Colon (tissue), 2 donors: ENCODE data around the gene GZF1.

Experiments used
- FAIRE-seq: peaks from 2 replicates; lab custom pipeline; 2012; peaks lifted over from hg19 to GRCh38; lab: Jason Lieb, UNC
- donor health status: control.
- donor health status: control.

GZF1 gene

DNA sequence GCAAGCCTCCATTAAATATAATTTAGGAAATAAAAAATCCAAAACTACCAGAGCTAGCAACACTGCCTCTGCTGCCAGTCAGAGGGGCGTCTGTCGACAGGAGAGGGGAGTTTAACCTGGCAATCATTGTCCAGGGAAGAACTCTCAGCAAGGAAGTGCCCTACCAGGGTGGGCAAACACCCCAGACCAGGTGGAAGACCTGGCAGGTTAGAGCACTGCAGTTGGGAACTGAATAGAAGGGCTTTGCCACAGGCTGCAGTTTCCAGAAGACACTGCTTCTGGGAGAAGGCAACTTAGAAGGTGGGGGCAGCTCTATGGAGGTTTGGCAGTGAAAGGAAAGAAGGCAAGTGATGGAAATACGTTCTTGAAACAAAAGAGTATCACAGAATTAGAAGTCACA is 47.8 kb downstream of the GZF1 start:
- FAIRE-seq = no peak

DNA sequence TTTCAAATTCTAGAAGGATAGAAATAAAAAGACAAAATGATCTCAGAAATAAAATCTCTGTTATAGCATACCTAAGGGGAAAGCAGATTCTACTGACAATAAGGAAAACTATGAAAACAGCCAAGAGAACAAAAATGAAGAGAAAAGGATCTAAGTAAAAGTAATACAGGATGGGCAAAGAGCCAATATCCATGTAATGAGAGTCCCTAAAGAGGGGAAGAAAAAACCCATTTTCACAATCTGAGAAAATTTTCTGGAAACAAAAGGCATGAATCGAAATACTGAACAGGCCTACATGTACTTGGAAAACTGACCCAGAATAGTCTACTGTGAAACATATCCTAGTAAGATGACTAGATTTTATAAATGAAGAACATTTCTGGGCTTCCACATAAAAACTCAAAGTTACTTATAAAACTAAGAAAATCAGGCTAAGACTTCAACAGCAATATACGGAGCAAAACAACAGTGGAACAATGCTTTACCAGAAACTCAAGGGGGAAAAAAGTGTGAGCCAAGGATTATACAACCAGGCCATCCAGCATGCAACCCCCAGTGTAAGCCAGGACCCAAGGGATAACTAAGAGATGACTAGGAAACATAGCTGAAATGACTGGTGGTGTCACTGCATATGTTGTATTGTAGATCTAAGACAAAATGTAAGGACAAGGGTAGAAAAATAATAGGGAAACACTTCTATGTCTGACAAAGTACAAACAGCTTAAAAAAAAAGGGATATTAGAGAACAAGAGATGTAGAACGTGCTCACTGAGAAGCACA is 49.1 kb downstream of the GZF1 start:
- FAIRE-seq = no peak

DNA sequence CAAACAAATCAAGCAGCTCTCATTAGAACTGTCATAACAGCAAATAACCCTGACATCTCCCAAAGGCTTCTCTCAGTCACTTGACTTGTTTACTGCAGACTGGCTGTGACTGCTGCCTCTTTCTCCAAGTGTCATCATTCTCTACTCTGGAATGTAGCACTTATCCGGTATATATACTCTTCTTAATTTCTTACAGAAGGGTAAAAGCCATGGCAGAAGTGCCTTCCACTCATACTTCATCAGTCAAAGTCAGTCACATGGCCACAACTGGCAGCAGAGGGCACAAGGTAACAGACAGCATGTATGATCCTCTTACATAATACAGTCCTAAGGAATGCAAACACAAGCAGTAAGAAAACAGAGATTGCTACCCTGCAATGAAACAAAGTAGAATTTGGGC is 50.0 kb downstream of the GZF1 start:
- FAIRE-seq = no peak

DNA sequence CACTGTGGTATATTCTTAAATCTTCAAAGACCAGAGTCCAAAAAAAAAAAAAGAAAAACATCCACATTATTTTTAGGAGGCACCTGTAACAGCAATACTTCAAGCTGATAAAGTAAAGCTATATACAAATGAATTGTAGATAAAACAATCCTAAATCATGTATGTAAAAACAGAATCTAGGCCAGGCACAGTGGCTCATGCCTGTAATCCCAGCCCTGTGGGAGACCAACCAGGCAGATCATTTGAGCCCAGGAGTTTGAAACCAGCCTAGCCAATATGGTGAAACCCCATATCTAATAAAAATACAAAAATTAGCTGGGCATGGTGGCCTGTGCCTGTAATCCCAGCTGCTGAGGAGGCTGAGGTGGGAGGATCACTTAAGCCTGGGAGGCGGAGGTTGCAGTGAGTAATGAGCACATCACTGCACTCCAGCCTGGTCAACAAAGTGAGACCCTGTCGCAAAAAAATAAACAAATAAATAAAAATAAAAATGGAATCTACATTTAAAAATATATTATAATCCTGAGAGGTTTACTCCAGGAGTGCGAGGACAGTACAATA is 52.0 kb downstream of the GZF1 start:
- no peak for FAIRE-seq

DNA sequence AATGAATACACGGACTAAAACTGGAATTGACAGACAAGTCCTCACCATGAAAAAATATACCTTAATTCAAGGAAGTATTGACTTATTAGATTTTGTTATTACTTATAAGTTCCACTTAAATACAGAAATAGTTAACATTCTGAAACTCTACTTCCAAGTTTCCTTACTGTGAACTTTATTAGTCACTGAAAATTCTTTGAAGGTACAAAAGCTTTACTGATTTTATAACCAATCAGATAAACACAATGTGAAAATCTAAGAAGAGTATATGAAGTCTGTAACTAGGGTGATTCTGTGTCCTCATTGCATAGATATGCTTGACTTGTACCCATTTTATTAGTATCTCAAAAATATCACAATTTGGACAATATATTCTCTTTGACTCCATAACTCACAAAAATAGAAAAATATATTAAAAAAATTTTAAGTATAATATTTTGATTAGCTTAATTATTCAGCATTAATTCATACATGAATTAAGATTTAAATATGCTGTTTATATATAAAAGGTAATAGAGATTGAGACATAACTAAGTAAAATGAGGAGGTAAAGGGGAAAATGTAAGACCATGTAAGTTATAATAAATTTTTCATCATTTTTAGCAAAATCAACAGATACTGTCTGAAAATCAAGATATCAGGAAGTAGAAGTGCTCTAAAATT is 52.7 kb downstream of the GZF1 start:
- no peak for FAIRE-seq

DNA sequence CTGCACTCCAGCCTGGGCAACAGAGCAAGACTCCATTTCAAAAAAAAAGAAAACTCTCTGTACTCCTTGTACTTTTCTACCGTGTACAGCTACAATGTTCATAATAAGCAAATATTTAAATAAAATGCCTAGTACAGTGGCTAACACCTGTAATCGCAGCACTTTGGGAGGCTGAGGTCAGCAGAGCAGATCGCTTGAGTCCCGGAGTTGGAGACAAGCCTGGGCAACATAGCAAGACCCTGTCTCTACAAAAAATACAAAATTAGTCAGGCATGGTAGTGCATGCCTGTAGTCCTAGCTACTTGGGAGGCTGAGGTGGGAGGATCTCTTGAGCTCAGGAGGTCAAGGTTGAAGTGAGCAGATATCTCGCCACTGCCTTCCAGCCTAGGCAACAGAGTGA is 53.6 kb downstream of the GZF1 start:
- FAIRE-seq = no peak

DNA sequence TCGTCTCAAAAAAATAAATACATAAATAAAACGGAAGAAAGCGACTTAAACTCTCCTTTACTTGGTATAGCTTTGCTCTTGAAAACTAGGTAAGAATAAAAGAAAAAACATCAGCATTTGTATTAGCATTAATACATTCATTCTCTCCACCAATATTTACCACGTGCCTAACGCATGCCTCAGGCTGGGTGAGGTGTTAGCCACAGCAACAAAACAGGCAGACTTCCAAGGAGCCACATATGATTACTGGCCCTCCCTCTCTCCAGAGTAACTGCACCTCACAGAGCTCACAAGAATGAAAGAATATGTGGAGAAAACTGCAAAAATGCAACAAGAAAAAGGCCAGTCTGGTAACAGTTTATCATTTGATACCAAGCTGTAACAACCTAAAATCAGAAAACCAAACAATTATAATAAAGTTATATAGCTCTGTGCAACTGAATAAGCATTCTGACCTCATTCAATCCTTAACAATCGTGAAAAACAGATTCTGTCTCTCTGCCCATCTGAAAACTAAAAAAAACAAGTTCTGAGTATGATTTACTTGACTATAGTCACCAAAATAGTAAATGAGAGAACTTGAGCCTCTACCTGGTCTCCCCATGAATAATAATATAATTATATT is 54.1 kb downstream of the GZF1 start:
- FAIRE-seq = no peak

DNA sequence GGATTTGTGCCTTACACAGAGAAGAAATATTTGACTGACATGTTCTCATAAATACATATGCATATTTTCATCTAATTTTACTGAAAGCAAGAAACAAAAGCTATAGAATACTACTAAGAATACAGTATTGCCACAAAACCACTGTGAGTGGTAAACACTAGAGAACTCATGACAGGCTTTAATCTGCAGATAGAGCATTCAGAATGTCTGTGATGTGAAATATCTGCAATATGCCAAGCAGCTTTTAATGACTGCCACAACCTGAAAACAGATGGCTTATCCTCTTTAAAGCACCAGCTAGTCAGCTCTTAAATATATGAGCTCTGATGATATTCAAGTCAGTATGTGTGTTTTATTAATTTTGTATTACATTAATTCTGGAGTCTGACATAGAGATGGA is 55.9 kb downstream of the GZF1 start:
- no peak for FAIRE-seq

DNA sequence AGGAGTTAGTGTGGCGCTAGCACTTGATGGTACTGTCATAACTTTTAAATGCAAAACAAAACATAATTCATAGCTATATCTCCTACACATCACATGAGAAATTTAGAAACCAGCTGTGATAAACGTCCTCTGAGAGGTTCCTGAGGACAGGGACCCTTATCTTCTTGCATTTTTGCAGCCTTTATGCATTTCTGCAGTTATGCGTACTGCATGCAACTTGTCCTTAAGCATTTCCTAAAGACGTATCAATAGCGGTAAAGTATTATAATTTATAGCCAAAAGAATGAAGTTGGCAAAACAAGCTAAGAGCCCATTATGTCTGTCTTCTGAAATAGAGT is 57.6 kb downstream of the GZF1 start:
- FAIRE-seq = no peak

DNA sequence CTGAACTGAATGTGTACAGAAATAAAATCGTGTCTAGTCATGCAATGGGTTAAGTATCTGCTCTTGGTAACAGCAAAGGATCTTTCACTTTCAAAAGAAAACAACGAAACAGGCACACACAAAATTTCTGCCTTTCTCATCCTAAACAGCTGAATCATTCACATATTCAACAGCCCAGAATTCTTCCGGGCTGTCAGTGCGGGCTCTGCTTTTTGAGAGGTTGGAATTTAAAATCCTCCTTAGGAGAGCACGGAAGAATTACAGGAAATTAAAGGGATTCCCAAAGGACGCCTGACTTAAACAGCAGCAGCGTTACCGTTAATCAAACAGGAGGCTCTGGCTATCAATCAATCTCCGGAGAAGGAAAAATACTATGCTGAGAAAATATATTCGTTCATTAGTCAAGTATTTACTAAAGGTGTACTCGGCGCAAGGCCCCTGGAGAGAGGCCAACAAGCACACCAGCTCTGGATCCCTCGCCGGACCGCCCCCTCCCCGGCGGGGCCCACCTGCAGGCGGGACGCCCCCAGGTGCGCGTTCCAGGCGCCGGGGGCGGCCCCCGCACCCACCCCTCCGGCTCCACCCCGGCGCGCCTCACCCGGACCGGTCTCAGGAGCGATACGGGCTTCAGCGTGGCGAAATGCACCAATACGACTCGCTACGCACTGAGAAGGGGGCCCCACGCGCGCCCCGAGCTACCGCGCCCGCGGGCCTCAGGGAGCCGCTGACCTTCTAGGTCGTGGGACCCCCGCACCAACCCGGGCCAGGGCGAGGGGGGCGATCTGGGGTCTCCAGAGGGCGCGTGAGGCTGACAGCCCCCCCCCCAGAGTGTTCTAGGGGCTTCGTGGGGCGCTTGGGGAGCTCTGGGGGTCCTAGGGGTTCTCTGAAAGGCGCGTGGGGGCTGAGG is 58.3 kb downstream of the GZF1 start:
- FAIRE-seq = no peak

DNA sequence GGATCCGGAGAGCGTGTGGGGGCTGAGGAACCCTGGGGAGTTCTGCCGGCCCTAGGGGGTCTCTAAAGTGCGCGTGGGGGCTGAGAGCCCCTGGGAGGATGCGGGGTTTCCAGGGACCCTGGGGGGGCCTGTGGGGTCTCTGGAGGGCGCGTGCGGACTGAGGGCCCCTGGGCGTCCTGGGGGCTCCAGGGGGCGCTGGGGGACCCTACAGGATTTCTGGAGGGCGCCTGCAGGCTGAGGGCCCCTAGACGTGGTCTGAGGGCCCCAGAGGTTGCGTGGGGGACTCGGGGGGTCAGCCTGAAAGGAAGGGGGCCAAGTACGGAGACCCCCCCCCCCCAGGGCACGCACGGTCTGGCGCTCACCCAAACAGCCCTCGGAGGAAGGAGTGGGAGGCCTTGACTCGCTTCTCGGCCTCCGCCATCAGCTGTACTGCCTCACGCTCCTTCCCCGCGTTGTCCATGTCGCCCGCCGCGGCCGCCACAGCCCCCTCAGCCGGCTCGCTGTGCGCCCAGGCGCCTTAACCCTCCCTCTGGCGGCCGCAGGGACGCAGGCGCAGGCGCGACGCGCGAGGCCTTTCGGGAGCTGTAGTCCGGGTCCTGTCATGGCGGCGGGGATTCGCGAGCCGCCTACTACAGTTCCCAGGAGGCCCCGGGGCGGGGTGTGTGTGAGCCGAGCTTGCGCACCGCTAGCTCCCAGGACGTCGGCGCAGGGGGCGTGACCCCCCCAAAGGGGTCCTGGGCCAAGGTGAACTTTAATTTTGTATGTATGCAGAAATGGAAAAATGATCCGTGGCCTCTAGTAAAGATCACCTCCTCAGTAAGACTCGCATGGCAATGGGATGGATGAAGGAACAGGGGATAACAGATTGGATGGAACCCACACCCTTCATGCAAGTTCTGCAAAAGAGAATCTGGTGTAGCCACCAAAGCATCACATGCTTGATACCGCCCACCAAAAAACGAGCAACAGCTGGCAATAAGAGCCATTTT is 59.3 kb downstream of the GZF1 start, which contains the start of gene NAPB:
Gene NAPB, minus strand, starts transcription at position 546 of the 989 bp plus-strand sequence. Its CDS starts 86 bp downstream, at position 460.
- no peak for FAIRE-seq
